ENCODE results near the gene FADS1.

Gene FADS1

GRCh38 chr11:61816736-61817455 is at the start of gene FADS1:
TSS of gene FADS1 (minus strand) at chr11:61817003. CDS start at chr11:61816929, 74 bp downstream.
- peak in 2 of 4 experiments; percentile 66 to 70 for DNase-seq (ENCODE audit: low read depth in 4 of 4, low spot score in 1 of 4)

GRCh38 chr11:61866231-61866957 is 49.6 kb upstream of the FADS1 start:
- no peak for DNase-seq (ENCODE audit: low read depth in 4 of 4, low spot score in 1 of 4)

DNA sequence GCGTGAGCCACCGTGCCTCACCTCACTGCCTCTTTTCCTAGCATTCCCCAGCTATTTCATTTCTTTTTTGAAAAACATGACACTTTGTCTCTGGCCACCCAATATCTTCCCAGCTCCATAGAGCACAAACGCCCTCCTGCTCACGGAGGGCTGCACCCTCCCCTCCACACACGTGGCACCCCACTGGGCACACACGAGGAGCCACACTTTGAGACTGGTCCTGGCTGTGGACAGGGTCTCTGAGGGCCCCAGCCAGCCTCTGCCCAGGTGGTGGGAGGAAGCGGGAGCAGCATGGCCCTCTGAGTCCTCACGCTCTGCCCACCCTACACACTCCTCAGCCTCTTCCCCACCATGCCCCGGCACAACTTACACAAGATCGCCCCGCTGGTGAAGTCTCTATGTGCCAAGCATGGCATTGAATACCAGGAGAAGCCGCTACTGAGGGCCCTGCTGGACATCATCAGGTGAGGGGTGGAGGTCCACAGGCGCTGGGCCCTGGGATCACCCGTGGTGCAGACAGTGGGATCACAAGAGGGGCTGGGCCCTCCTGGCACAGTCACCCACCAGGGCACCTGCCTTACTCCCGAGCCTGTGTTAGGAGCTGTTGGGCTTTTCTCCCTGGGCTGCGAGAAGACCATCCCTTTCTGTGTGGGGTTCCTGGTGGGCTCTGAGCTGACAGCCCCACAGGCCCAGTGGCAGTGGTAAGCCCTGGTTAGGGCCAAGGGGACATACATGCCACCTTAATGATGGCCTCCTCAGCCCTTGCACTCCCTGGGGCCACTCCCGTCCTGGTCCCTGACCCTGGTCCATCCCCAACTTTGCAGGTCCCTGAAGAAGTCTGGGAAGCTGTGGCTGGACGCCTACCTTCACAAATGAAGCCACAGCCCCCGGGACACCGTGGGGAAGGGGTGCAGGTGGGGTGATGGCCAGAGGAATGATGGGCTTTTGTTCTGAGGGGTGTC is 48.3 kb upstream of the FADS1 start:
- no peak for DNase-seq (ENCODE audit: low read depth in 4 of 4, low spot score in 1 of 4)

- no peak for DNase-seq (ENCODE audit: low read depth in 4 of 4, low spot score in 1 of 4)
These were observed 46.8 kb upstream of the FADS1 start for GRCh38 chr11:61863548-61864081.

- DNase-seq (ENCODE audit: low read depth in 4 of 4, low spot score in 1 of 4), result no peak
These were observed 46.1 kb upstream of the FADS1 start for GRCh38 chr11:61862714-61863547.

GRCh38 chr11:61861634-61862033 is 44.8 kb upstream of the FADS1 start:
- no peak for DNase-seq (ENCODE audit: low read depth in 4 of 4, low spot score in 1 of 4)

GRCh38 chr11:61860054-61860903 is 43.5 kb upstream of the FADS1 start:
- no peak for DNase-seq (ENCODE audit: low read depth in 4 of 4, low spot score in 1 of 4)

DNA sequence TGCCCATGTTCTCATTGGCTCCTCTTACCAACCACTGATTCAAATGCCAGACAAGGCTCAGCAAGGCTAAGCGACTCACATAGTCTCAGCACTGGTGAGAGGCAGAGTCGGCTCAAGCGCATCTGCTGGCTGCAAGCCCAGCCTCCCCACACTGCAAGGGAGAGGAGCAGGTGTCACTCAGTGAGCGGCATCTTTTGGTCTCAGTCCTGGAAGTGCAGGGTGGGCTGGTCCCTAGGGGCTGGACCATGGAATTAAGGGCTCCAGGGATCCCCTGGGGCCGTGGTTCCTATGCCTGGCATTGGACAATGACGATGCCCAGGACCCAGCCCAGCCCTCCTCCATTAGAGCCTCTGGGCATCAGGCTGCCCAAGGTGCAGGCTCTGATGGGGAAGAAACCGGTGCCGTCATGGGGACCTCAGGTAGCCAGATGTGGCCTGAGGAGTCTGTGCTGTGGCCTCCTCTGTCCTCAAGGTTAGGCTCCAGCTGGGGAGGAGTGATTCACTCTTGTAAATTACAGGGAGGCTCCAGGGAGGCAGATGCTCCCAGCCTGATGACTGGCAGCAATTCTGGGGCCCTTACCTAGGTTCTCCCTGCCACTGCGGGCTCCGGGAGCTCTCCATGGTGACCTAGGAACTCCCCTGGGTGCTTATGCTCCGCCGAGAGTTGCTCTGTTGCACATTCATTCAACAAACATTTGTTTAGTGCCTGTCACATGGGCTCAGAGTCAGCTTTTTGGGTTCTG is 39.3 kb upstream of the FADS1 start:
- no peak for DNase-seq (ENCODE audit: low read depth in 4 of 4, low spot score in 1 of 4)

GRCh38 chr11:61854966-61855714 is 38.3 kb upstream of the FADS1 start:
- DNase-seq (ENCODE audit: low read depth in 4 of 4, low spot score in 1 of 4), result no peak

DNA sequence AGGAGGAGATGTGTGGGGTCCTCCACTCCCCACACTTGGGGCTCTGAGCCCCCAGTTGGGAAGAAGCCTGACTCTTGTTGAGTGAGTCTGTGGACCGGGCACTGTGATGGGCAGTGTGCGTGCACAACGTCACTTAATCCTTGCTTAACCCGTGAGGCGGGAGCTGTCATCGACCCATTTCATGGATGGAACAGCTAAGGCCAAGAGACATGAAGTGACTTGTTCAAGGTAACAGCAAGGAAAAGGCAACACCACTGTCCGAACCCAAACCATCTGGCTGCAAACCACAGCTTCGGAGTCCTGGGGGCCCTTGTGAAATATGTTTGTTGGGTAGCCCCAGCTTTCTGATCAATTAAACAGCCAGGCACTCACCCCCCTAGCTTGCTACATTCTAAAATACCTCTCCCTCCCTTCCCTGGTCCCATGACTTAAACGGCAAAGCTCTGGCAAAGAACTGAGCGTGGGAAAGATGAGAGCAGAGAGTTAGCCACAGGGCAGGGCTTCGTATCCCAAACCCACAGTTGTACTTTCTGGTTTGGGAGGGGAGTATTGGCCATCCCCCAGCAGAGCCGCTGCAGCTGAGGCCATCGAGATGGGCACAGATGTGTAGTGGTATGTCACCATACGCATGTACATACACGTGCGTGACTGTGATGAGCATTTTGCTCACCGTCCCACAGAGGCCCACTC is 37.5 kb upstream of the FADS1 start:
- no peak for DNase-seq (ENCODE audit: low read depth in 4 of 4, low spot score in 1 of 4)

DNA sequence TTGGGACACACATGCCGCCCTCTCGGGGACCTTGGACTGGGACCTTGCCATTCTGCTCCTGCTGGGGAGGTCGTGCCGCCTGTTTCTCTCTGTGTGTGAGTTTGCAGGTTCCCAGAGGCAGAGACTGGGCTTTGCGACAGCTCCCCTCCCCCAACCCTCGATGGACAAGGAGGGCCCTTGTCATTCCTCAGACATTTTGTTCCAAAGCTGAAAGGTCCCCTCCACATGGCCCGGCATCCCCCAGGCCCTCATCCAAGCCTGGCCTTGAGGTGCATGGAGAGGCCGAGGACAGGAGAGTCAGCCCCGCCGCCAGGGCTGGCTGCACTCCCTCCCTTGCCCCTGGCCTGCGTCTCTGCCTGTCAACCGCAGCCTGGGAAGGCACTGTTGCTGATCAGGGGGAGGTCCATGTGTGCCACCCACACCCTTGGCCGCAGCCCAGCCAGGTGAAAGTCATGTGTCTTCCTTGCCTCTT is 36.9 kb upstream of the FADS1 start:
- DNase-seq (ENCODE audit: low read depth in 4 of 4, low spot score in 1 of 4), result no peak

DNA sequence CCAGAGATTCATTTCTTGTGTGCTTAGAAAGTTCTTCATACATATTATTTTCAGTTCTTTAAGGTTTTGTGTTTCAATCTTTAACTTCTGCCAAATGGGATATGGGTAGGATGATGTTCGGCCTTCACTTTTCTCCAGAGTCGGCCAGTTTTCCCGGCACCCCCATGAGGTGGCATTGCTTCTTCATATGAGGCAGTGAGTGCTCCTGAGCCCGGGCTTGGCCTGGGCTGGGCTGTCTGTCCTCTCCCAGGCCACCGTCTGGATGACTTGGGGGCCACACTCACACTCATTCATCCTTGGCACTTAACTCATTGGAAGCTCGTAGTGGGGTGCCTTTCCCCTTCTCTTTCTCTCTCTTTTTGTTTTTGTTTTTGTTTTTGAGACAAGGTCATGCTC is 35.1 kb upstream of the FADS1 start:
- no peak for DNase-seq (ENCODE audit: low read depth in 4 of 4, low spot score in 1 of 4)

DNA sequence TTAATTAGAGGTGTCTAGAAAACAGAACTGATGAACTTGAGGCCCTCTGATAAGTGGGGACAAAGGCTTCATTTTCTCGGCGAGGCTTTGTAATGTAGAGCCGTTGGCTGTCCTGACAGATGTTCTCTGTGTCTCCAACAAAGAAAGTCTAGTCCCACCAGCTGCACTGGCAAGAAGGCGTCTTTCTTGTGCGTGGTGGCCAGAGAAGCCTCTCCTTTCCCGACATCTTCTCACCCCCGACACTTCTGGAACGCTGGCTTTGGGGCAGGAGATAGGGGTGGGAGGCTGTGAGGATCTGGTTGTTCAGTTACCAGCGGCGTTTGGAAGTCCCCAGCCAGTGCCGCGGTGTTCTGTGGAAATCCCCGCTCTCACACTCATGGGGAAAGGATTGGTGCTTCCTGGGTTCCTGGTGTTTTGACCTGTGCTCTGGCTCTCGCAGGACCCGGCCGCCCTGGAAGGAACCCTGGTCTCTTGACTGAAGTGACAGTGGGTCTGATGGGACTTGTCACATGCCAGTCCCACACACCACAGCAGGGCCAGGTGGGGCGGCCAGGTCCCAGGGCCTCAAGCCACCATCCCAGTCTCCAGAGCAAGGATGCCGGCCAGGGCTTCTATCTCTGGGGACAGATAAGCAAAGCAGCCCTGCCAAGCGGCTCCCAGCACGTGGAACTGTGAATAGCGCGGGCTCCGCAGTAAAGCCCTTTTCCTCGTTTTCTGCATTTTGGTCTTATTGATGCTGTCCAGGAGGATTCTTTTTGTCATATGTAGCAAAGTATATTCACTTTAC is 34.5 kb upstream of the FADS1 start:
- no peak for DNase-seq (ENCODE audit: low read depth in 4 of 4, low spot score in 1 of 4)

DNA sequence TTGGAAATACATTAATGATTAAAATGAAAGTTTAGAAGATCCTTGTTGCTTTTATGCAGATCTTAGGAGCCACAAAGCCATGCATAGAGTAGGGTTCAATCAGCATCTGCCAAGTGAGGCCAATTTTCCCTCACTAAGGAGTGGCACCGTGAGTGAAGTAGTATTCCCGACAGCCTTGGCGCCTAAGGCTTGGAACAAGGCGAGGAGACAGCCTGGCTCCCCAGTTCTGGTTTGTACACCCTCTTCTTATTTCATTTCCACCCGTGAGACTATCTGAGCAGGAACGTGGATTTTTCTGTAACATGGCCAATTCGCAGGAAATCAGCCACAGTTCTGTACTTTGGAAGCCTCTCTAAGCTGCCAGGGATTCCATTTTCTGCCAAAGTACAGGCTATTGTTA is 33.9 kb upstream of the FADS1 start:
- DNase-seq (ENCODE audit: low read depth in 4 of 4, low spot score in 1 of 4), result no peak

DNA sequence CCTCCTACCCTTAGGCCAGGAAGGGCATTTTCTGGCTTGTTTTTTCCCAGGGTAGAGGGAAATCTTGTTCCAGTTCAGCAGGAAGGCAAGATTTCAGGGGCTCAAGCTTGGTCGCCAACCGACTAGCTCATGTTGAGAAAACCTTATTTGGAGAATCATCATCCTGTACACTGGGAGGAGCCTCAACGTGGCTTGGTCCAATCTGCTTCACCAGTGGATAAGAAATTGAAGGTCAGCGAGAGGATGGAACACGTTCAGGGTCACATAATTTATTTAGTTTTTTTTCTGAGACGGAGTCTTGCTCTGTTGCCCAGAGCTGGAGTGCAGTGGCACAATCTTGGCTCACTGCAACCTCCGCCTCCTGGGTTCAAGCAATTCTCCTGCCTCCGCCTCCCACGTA is 31.8 kb upstream of the FADS1 start:
- DNase-seq (ENCODE audit: low read depth in 4 of 4, low spot score in 1 of 4), result no peak

GRCh38 chr11:61847914-61848581 is 31.2 kb upstream of the FADS1 start:
- no peak for DNase-seq (ENCODE audit: low read depth in 4 of 4, low spot score in 1 of 4)
